Neural cell (in vitro differentiated cells): ENCODE results near the gene TAS2R41. TPM values are rescaled to one million over a fixed set of nuclear protein-coding genes. Genes with fewer than 3 reads are reported as not detected.

Experiments used
- H2AFZ ChIP-seq: fragments of 200-600, 300-800 bp; sonication (generic), shearing (Covaris generic); 2 replicates; pipeline ENCODE4 v1.6.0; 2014; ENCODE audit warnings: low read depth, mild to moderate bottlenecking, antibody characterized with exemption, low read length, moderate library complexity
- H3F3A ChIP-seq: fragments of 200-600 bp; shearing (Covaris generic); 2 replicates; pipeline ENCODE4 v1.6.1; 2016; ENCODE audit warnings: mild to moderate bottlenecking, moderate library complexity, mixed read lengths, antibody characterized with exemption, low read length; ENCODE audit not compliant: insufficient read depth, poor library complexity, severe bottlenecking
- H3K27ac ChIP-seq: fragments of 200-600, 300-800 bp; sonication (generic), shearing (Covaris generic); 2 replicates; pipeline ENCODE4 v1.5.1; 2014; ENCODE audit warnings: mild to moderate bottlenecking, low read length, moderate library complexity
- H3K27me3 ChIP-seq: fragments of 300-800, 200-600 bp; sonication (generic), shearing (Covaris generic); 2 replicates; pipeline ENCODE4 v1.6.0; 2014; ENCODE audit warnings: mild to moderate bottlenecking, low read depth, low read length, moderate library complexity; ENCODE audit not compliant: insufficient read depth
- H3K36me3 ChIP-seq: fragments of 300-800, 200-600 bp; sonication (generic), shearing (Covaris generic); 2 replicates; pipeline ENCODE4 v1.5.1; 2014; ENCODE audit warnings: mild to moderate bottlenecking, antibody characterized with exemption, low read length, moderate library complexity; ENCODE audit not compliant: insufficient read depth
- H3K4me2 ChIP-seq: fragments of 300-800, 200-600 bp; sonication (generic), shearing (Covaris generic); 2 replicates; pipeline ENCODE4 v1.6.0; 2014; ENCODE audit warnings: mild to moderate bottlenecking, low read length
- H3K4me3 ChIP-seq: fragments of 300-800, 200-600 bp; sonication (generic), shearing (Covaris generic); 2 replicates; pipeline ENCODE4 v1.5.1; 2014; ENCODE audit warnings: mild to moderate bottlenecking, low read length, moderate library complexity
- H3K79me2 ChIP-seq: fragments of 200-600 bp; shearing (Covaris generic); replicated peaks from 2 replicates; pipeline ENCODE4 v1.6.0; 2014; ENCODE audit warnings: mild to moderate bottlenecking, low read length, moderate library complexity; ENCODE audit not compliant: insufficient read depth
- H3K9ac ChIP-seq: fragments of 300-800, 200-600 bp; sonication (generic), shearing (Covaris generic); 2 replicates; pipeline ENCODE4 v1.6.1; 2016; ENCODE audit warnings: mild to moderate bottlenecking, low read length, mixed read lengths
- H3K9me2 ChIP-seq: fragments of 200-600 bp; shearing (Covaris generic); 2 replicates; pipeline ENCODE4 v1.6.1; 2016; ENCODE audit warnings: mild to moderate bottlenecking, low read length, mixed read lengths; ENCODE audit not compliant: insufficient read depth
- H3K9me3 ChIP-seq: fragments of 200-600, 300-800 bp; sonication (generic), shearing (Covaris generic); 2 replicates; pipeline ENCODE4 v1.6.1; 2016; ENCODE audit warnings: mild to moderate bottlenecking, mixed run types, low read length, moderate library complexity, mixed read lengths
- H4K20me1 ChIP-seq: fragments of 200-600 bp; shearing (Covaris generic); 2 replicates; pipeline ENCODE4 v1.6.1; 2016; ENCODE audit warnings: mild to moderate bottlenecking, mixed run types; ENCODE audit not compliant: insufficient read depth
- EP300 ChIP-seq: fragments of 450-650 bp; conservative IDR thresholded peaks from 2 replicates; pipeline ENCODE4 v1.6.1; 2014; ENCODE audit warnings: antibody characterized with exemption, mild to moderate bottlenecking, moderate library complexity; ENCODE audit not compliant: poor library complexity, severe bottlenecking
- EZH2 ChIP-seq: fragments of 200-600, 300-800 bp; shearing (Covaris generic), sonication (generic); IDR thresholded peaks from 2 replicates; pipeline ENCODE4 v1.6.1; 2014; ENCODE audit warnings: antibody characterized with exemption, low read length, borderline replicate concordance, mild to moderate bottlenecking; ENCODE audit not compliant: insufficient read depth, poor library complexity, severe bottlenecking
- MXI1 ChIP-seq: fragments of 450-650 bp; conservative IDR thresholded peaks from 2 replicates; pipeline ENCODE4 v1.6.1; 2014; ENCODE audit warnings: antibody characterized with exemption, mild to moderate bottlenecking; ENCODE audit not compliant: poor library complexity, severe bottlenecking
- POLR2AphosphoS5 ChIP-seq: IDR thresholded peaks from 2 replicates; pipeline ENCODE4 v1.6.1; 2012
- RAD21 ChIP-seq: fragments of 450-650 bp; conservative IDR thresholded peaks from 2 replicates; pipeline ENCODE4 v1.6.1; 2014; ENCODE audit warnings: antibody characterized with exemption, mild to moderate bottlenecking, moderate library complexity
- SMC3 ChIP-seq: fragments of 450-650 bp; conservative IDR thresholded peaks from 2 replicates; pipeline ENCODE4 v1.6.1; 2014; ENCODE audit warnings: antibody characterized with exemption, mild to moderate bottlenecking, moderate library complexity; ENCODE audit not compliant: poor library complexity
- TAF1 ChIP-seq: IDR thresholded peaks from 2 replicates; pipeline ENCODE4 v1.6.1; 2012; ENCODE audit warnings: low read depth
- polyA plus RNA-seq: library from polyadenylated mRNA; depleted of rRNA; stranded (reverse); fragments of >200 nt; gene quantifications from 2 replicates; pipeline ENCODE4 v1.2.3, GENCODE V29; 2014
- TF ChIP-seq, protein P1 (sequence below): IDR thresholded peaks from 2 replicates; pipeline ENCODE4 v1.6.1; 2012; ENCODE audit warnings: borderline replicate concordance
- TF ChIP-seq, protein P2 (sequence below): fragments of 450-650 bp; IDR thresholded peaks from 2 replicates; pipeline ENCODE4 v1.5.1; 2014; ENCODE audit warnings: antibody characterized with exemption, mild to moderate bottlenecking, moderate library complexity; ENCODE audit not compliant: poor library complexity, severe bottlenecking

TAS2R41 gene
- polyA plus RNA-seq, 1 donor from 2014 or later, result not detected

DNA sequence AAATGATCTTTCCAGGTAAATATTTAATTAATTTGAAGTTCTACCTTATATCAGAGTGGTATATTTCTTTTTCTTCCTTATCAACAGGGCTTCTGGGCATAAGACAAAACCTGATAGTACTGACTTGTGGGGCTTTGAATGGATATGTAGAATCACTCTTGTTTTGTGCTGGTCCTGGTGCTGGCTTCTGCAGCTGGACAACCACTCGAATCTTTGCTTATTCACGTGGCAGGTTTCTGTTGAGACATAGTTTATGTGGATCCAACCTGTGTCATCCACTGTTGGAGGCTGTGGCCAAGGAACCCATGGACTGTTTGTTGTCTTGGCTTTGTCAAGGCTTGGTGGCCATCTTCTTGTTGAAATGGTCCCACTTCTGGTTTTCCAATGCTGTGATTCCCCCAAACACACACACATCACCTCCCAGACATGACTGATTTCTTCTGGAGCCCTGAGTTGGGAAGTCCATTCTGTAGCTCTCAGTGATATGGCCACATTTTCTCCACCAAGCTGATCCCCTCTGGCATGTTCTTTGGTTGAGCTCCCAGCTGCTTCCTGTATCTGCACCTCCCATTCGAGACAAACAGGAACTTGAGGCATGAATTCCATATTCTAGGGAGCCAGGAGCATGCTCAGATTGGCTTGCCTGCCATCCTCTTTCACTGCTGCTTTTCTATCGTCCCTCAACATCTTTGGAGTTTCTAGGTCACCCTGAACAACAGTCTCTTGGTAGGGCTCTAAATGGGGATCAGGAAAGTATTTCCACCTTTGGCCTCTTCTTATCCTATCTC lies 19.5 kb downstream of the TAS2R41 start (continued):
- no peak for TF ChIP-seq EP300

DNA sequence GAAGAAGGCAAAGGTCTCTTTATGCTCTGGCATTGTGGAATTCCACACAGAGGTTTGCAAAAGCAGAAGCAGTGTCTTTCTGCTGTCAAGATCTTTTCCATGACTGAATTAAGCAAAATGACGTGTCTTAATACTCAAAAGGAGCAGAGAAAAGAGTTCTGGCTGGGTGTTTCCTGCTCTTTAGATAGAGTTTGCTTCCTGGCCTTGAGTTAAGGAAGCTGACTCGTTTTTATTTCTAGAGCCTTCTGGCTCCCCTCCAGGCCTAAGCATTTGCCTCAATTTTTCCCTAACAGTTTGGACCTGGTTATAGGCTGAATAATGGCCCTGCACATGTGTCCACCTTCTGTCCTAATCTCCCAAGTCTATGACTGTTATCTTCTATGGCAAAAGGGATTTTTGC lies 21.6 kb downstream of the TAS2R41 start:
- Histone ChIP-seq H3K9ac (no peak overlapping the region), H3K79me2 (no peaks in the 10 kb centered on the region), H4K20me1 (no peaks in the 10 kb centered on the region), H3K27me3 (no peaks in the 10 kb centered on the region), H3K4me3 (no peak overlapping the region), H3K9me3 (no peaks in the 10 kb centered on the region), H2AFZ (no peak overlapping the region), H3K9me2 (no peaks in the 10 kb centered on the region), H3F3A (no peaks in the 10 kb centered on the region), H3K4me2 (no peak overlapping the region), H3K36me3 (no peaks in the 10 kb centered on the region), H3K27ac (no peak overlapping the region)
- no peak for TF ChIP-seq SMC3

DNA sequence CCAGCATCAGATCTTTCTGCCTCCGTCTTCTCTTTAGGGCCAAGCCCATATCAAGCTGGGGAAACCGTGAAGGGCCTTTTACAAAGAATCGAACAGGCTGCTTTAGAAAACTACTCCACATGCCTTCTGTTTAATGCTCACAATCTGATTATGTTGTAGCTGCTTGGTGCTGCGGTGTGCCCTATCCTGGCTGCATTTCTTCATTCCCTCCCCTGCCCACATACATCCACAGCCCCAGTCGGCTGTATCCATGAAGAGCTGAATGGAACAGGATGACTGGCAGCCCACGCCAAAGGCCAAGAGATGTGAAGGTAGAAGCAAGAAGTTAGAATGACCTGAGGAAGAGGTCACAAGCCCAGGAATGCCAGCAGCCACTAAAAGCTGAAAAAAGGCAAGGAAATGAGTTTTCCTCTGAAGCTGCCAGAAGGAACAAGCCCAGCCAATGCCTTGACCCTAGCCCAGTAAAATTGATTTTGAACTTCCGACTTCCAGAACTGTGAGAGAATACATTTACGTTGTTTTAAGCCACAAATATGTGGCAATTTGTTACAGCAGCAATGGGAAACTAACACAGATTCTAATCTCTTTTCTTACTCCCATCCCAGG lies 22.2 kb downstream of the TAS2R41 start:
- Histone ChIP-seq H3K27ac (no peak overlapping the region), H3K4me2 (no peak overlapping the region)

More for the DNA sequence above, 22.2 kb downstream of the TAS2R41 start:
- Histone ChIP-seq H4K20me1 (no peaks in the 10 kb centered on the region), H3K9me2 (no peaks in the 10 kb centered on the region), H3K27me3 (no peaks in the 10 kb centered on the region), H3K36me3 (no peaks in the 10 kb centered on the region), H3K4me3 (no peak overlapping the region), H3K9me3 (no peaks in the 10 kb centered on the region), H2AFZ (no peak overlapping the region), H3K79me2 (no peaks in the 10 kb centered on the region), H3K9ac (no peak overlapping the region), H3F3A (no peaks in the 10 kb centered on the region)
- TF ChIP-seq MXI1 (no peak), EZH2 (no peak), POLR2AphosphoS5 (no peak), RAD21 (no peak), TAF1 (no peak), SMC3 (no peak), EP300 (no peak)
- TF ChIP-seq, protein P1, sequence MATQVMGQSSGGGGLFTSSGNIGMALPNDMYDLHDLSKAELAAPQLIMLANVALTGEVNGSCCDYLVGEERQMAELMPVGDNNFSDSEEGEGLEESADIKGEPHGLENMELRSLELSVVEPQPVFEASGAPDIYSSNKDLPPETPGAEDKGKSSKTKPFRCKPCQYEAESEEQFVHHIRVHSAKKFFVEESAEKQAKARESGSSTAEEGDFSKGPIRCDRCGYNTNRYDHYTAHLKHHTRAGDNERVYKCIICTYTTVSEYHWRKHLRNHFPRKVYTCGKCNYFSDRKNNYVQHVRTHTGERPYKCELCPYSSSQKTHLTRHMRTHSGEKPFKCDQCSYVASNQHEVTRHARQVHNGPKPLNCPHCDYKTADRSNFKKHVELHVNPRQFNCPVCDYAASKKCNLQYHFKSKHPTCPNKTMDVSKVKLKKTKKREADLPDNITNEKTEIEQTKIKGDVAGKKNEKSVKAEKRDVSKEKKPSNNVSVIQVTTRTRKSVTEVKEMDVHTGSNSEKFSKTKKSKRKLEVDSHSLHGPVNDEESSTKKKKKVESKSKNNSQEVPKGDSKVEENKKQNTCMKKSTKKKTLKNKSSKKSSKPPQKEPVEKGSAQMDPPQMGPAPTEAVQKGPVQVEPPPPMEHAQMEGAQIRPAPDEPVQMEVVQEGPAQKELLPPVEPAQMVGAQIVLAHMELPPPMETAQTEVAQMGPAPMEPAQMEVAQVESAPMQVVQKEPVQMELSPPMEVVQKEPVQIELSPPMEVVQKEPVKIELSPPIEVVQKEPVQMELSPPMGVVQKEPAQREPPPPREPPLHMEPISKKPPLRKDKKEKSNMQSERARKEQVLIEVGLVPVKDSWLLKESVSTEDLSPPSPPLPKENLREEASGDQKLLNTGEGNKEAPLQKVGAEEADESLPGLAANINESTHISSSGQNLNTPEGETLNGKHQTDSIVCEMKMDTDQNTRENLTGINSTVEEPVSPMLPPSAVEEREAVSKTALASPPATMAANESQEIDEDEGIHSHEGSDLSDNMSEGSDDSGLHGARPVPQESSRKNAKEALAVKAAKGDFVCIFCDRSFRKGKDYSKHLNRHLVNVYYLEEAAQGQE, result no peak
- TF ChIP-seq, protein P2, sequence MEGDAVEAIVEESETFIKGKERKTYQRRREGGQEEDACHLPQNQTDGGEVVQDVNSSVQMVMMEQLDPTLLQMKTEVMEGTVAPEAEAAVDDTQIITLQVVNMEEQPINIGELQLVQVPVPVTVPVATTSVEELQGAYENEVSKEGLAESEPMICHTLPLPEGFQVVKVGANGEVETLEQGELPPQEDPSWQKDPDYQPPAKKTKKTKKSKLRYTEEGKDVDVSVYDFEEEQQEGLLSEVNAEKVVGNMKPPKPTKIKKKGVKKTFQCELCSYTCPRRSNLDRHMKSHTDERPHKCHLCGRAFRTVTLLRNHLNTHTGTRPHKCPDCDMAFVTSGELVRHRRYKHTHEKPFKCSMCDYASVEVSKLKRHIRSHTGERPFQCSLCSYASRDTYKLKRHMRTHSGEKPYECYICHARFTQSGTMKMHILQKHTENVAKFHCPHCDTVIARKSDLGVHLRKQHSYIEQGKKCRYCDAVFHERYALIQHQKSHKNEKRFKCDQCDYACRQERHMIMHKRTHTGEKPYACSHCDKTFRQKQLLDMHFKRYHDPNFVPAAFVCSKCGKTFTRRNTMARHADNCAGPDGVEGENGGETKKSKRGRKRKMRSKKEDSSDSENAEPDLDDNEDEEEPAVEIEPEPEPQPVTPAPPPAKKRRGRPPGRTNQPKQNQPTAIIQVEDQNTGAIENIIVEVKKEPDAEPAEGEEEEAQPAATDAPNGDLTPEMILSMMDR, result no peak
